Neural crest cell (in vitro differentiated cells): Measurements from ENCODE around the gene QSOX1. TPM values are rescaled to one million over a fixed set of nuclear protein-coding genes. Genes with fewer than 3 reads are reported as not detected.

ENCODE experiments used
- DNase-seq: peaks from one replicate; pipeline ENCODE4 v3.0.0; 2021; ENCODE audit warnings: low read depth, mixed read lengths, low spot score
- H3K27ac Mint-ChIP-seq: one replicate; pipeline ENCODE4 v1.8.0; 2021; ENCODE audit warnings: mild to moderate bottlenecking, mixed read lengths; ENCODE audit not compliant: unreplicated experiment
- H3K27me3 Mint-ChIP-seq: 2 replicates; pipeline ENCODE4 v1.8.0; 2021; ENCODE audit warnings: low read depth, mild to moderate bottlenecking, mixed read lengths
- H3K36me3 Mint-ChIP-seq: 2 replicates; pipeline ENCODE4 v1.8.0; 2021; ENCODE audit warnings: low read depth, mild to moderate bottlenecking, mixed read lengths
- H3K4me1 Mint-ChIP-seq: 2 replicates; pipeline ENCODE4 v1.8.0; 2021; ENCODE audit warnings: mixed read lengths
- H3K4me3 Mint-ChIP-seq: one replicate; pipeline ENCODE4 v1.8.0; 2021; ENCODE audit warnings: mild to moderate bottlenecking, mixed read lengths
- H3K9me3 Mint-ChIP-seq: 2 replicates; pipeline ENCODE4 v1.8.0; 2021; ENCODE audit warnings: mixed read lengths
- CTCF ChIP-seq: fragments of 200-600 bp; sonication (generic); conservative IDR thresholded peaks from 2 replicates; pipeline ENCODE4 v1.5.0; 2021; ENCODE audit warnings: antibody characterized with exemption, mild to moderate bottlenecking
- total RNA-seq: library from RNA; stranded (reverse); gene quantifications from 2 replicates; pipeline ENCODE4 v1.2.1, GENCODE V29; 2021

Gene QSOX1
- total RNA-seq, 1 donor from 2014 or later = 39.8 TPM

GRCh38 chr1:180225403-180225802 lies 70.7 kb downstream of the QSOX1 start:
- no peak for DNase-seq
- no peak overlapping the region for H3K27ac Mint-ChIP-seq
- H3K9me3 Mint-ChIP-seq = no peaks in the 10 kb centered on the region
- TF ChIP-seq CTCF = no peak
- peaks cover 89% of the 10 kb centered on the region for H3K27me3 Mint-ChIP-seq
- no peak overlapping the region for H3K4me3 Mint-ChIP-seq
- H3K4me1 Mint-ChIP-seq = no peaks in the 10 kb centered on the region
- H3K36me3 Mint-ChIP-seq = no peaks in the 10 kb centered on the region

- Mint-ChIP-seq H3K4me1 (peaks cover 8% of the 10 kb centered on the region), H3K27me3 (peaks cover 94% of the 10 kb centered on the region), H3K27ac (no peak overlapping the region), H3K4me3 (peak overlapping the region; percentile 85), H3K36me3 (no peaks in the 10 kb centered on the region), H3K9me3 (no peaks in the 10 kb centered on the region)
- DNase-seq = no peak
- TF ChIP-seq CTCF = no peak
Measured at GRCh38 chr1:180227861-180228647, 73.4 kb downstream of the QSOX1 start.

GRCh38 chr1:180228648-180229482 lies 74.2 kb downstream of the QSOX1 start:
- Mint-ChIP-seq H3K9me3 (no peaks in the 10 kb centered on the region), H3K27me3 (peaks cover 94% of the 10 kb centered on the region), H3K4me3 (peak overlapping the region; percentile 85), H3K36me3 (no peaks in the 10 kb centered on the region), H3K4me1 (peaks cover 9% of the 10 kb centered on the region), H3K27ac (no peak overlapping the region)
- DNase-seq = no peak
- no peak for TF ChIP-seq CTCF

GRCh38 chr1:180229483-180230415 lies 75.1 kb downstream of the QSOX1 start, which contains the start of gene LHX4:
Gene LHX4, plus strand, starts transcription at chr1:180230264. Its CDS starts 266 bp downstream, at chr1:180230530.
- Mint-ChIP-seq H3K27me3 (peaks cover 94% of the 10 kb centered on the region), H3K4me1 (peaks cover 17% of the 10 kb centered on the region), H3K27ac (no peak within 1 kb of the TSS), H3K9me3 (no peaks in the 10 kb centered on the region), H3K4me3 (peak within 1 kb of the TSS; percentile 87), H3K36me3 (no peaks in the 10 kb centered on the region)
- no peak for TF ChIP-seq CTCF
- peak; percentile 46 for DNase-seq

- H3K27me3 Mint-ChIP-seq = peaks cover 94% of the 10 kb centered on the region
- no peak for DNase-seq
- H3K4me1 Mint-ChIP-seq = peaks cover 17% of the 10 kb centered on the region
- peak overlapping the region; percentile 84 for H3K4me3 Mint-ChIP-seq
- no peaks in the 10 kb centered on the region for H3K36me3 Mint-ChIP-seq
- H3K9me3 Mint-ChIP-seq = no peaks in the 10 kb centered on the region
- no peak for TF ChIP-seq CTCF
- no peak overlapping the region for H3K27ac Mint-ChIP-seq
Measured at GRCh38 chr1:180230416-180230790, 75.7 kb downstream of the QSOX1 start.
